OCI-LY1 (cell line): Measurements from ENCODE around the gene SF3B1.

Experiments
- EZH2 ChIP-seq: fragments of 200-600 bp; sonication (generic), shearing (Covaris generic); IDR thresholded peaks from 2 replicates; pipeline ENCODE4 v1.8.0; 2017; ENCODE audit warnings: borderline replicate concordance, mixed run types, mild to moderate bottlenecking, antibody characterized with exemption, low read length, moderate library complexity, mixed read lengths
- TF ChIP-seq, protein P1 (sequence below): fragments of 200-600 bp; sonication (generic), shearing (Covaris generic); IDR thresholded peaks from 2 replicates; pipeline ENCODE4 v1.5.1; 2017; ENCODE audit warnings: mild to moderate bottlenecking, antibody characterized with exemption, low read length, moderate library complexity, mixed read lengths

DNA sequence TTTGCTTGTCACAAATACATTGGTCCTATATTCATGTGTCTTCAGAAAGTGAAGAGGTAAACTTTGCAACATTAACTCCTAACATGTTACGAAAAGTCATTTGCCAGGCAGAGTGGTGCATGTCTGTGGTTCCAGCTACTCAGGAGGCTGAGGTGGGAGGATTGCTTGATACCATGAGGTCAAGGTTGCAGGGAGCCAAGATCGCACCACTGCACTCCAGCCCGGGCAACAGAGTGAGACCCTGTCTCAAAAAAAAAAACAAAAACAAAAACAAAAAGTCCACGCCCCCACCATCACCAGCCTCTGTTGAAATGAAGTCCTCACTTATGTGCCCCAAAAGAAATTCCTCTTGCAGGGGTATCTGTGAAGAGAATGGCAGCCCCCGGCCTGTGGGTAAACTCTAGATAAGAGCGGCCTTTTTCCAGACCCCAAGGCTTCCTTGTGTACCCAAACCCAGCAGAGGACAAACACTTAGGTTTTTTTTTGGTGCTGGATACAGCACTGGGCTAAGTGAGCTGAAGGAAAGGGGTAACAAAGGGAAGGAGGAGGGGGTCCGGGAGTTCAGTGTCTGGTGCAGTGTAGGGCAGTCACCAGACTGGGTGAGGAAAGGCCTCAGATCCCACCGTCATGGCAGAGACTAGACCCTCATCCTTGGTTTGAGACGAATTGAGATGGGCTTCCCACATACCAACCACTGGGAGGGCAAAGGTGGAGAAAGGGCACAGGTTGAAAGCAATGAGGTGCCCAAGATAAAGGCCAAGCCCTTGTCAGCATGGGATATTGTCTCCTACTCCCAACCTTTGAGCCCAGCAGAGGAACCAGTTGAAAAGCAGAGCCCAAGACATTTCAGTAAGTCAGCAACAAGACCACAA, 45.6 kb upstream of the SF3B1 start:
- TF ChIP-seq, protein P1, sequence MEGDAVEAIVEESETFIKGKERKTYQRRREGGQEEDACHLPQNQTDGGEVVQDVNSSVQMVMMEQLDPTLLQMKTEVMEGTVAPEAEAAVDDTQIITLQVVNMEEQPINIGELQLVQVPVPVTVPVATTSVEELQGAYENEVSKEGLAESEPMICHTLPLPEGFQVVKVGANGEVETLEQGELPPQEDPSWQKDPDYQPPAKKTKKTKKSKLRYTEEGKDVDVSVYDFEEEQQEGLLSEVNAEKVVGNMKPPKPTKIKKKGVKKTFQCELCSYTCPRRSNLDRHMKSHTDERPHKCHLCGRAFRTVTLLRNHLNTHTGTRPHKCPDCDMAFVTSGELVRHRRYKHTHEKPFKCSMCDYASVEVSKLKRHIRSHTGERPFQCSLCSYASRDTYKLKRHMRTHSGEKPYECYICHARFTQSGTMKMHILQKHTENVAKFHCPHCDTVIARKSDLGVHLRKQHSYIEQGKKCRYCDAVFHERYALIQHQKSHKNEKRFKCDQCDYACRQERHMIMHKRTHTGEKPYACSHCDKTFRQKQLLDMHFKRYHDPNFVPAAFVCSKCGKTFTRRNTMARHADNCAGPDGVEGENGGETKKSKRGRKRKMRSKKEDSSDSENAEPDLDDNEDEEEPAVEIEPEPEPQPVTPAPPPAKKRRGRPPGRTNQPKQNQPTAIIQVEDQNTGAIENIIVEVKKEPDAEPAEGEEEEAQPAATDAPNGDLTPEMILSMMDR: no peak
- no peak for TF ChIP-seq EZH2
